ENCODE measurements around the gene ATP2B1. TPM values are rescaled to one million over a fixed set of nuclear protein-coding genes. Genes with fewer than 3 reads are reported as not detected.

ATP2B1 gene
- total and polyA plus RNA-seq, 4 donors: 8.5 to 120 (median 24.5) TPM

DNA sequence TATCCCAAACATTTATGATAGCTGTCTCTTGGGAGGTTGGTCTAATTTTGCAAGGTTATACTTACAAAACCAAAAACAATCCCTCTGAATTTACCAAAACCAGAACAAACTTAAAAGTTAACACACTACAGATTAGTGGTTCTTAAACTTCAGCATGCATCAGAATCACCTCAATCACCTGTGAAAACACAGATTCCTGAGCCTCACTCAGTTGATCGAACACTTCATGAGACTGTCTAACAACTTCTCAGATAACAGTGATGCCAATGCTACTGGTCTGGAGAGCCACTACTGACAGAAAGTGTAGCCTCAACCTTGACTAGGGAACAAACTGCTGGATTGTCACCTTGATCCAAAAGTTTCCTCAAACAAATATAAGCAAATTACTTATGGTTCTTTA is 44.2 kb downstream of the ATP2B1 start:
- Histone ChIP-seq H3K4me1 (ENCODE audit: control insufficient read depth in 5 of 5, insufficient read depth in 5 of 5, low read length in 5 of 5) (peaks cover 0 to 10% (median 4%) of the 10 kb centered on the region in 5 donors), H3K9me3 (ENCODE audit: control insufficient read depth in 4 of 4, insufficient read depth in 3 of 4, low read length in 3 of 4) (no peaks in the 10 kb centered on the region), H3K36me3 (ENCODE audit: control insufficient read depth in 4 of 4, insufficient read depth in 4 of 4, low read length in 4 of 4) (peaks cover 0 to 4% (median 0%) of the 10 kb centered on the region in 4 donors), H3K27me3 (ENCODE audit: control insufficient read depth in 3 of 3, insufficient read depth in 3 of 3, low read length in 2 of 3) (no peaks in the 10 kb centered on the region), H3K9ac (ENCODE audit: insufficient read depth in 1 of 2, low read length in 2 of 2) (no peak overlapping the region), H3K4me3 (no peak overlapping the region), H3K27ac (ENCODE audit: low read depth in 1 of 2, low read length in 1 of 2) (no peak overlapping the region)
- TF ChIP-seq, protein P1, sequence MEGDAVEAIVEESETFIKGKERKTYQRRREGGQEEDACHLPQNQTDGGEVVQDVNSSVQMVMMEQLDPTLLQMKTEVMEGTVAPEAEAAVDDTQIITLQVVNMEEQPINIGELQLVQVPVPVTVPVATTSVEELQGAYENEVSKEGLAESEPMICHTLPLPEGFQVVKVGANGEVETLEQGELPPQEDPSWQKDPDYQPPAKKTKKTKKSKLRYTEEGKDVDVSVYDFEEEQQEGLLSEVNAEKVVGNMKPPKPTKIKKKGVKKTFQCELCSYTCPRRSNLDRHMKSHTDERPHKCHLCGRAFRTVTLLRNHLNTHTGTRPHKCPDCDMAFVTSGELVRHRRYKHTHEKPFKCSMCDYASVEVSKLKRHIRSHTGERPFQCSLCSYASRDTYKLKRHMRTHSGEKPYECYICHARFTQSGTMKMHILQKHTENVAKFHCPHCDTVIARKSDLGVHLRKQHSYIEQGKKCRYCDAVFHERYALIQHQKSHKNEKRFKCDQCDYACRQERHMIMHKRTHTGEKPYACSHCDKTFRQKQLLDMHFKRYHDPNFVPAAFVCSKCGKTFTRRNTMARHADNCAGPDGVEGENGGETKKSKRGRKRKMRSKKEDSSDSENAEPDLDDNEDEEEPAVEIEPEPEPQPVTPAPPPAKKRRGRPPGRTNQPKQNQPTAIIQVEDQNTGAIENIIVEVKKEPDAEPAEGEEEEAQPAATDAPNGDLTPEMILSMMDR (IDR thresholded peaks at IDR 0.05; ENCODE audit: control extremely low read depth, extremely low read depth): no peak
- 81 to 90% methylated on average over 1 of the region's 1 CpG for WGBS, 2 donors
- DNase-seq: no peak
- no peak for ATAC-seq (ENCODE audit: insufficient read depth, low FRiP score)

DNA sequence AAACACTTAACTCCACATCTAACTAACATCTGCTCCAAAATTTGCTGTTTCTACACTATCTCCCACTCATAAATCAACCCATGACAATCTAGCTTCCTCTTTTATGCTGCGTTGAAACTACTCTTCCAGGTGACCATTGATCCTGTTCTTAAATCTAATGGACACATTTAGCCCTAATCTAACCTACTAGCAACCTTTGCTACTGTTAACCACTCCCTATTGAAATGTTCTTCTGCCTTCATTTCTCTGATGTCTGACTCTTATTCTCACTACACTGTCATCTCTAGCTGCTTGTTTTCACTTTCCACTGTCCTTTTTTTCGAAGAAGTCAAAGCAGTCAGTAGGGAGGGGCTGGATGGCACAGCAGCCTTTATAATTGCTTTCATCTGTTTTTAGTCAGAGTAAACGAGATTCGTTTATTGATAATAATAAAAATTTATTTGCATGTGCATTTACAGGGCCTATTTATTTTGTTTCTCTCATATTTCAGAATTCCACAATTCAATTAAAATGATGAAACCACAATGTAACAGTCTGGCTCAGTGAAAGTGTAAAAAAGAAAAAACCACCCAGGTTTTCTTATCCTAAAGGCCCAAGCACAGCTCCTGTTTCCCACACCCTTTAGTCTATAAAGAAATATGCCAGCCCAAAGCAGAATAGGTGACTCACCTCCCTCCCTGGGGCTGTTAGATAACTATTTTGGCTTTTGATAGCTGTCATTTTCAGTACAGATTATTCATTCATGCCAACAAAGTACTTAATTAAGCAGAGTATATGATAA is 44.9 kb downstream of the ATP2B1 start:
- no peak for ATAC-seq (ENCODE audit: insufficient read depth, low FRiP score)
- WGBS, 2 donors: 47 to 49% methylated on average over 4 of the region's 4 CpGs

DNA sequence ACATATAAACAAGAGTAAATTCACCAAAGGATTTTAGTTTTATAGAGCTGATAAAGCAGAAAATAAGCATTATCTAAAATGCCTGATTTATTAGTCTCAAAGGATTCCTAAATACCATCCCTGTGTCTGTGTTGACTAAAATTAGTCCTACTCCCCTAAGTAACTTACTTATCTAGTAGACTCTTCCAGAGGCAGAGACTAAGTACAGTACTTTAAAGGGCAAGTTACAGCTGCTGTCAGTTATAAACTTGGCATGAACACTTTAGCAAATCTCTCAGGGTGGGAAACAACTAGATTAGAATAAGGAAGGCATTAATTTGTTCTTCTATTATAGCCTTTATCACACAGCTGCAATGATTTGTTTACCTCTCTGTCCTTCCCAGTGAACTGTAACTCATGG is 46.0 kb downstream of the ATP2B1 start:
- TF ChIP-seq, protein P1 (IDR thresholded peaks at IDR 0.05; ENCODE audit: control extremely low read depth, extremely low read depth): no peak
- no peak overlapping the region for H3K4me3 ChIP-seq
- H3K27me3 ChIP-seq (ENCODE audit: control insufficient read depth in 3 of 3, insufficient read depth in 3 of 3, low read length in 2 of 3): no peaks in the 10 kb centered on the region
- H3K9me3 ChIP-seq (ENCODE audit: control insufficient read depth in 4 of 4, insufficient read depth in 3 of 4, low read length in 3 of 4): no peaks in the 10 kb centered on the region
- ATAC-seq (ENCODE audit: insufficient read depth, low FRiP score): no peak
- peaks cover 1 to 17% (median 4%) of the 10 kb centered on the region in 5 donors for H3K4me1 ChIP-seq (ENCODE audit: control insufficient read depth in 5 of 5, insufficient read depth in 5 of 5, low read length in 5 of 5)
- no peak for DNase-seq
- H3K9ac ChIP-seq (ENCODE audit: insufficient read depth in 1 of 2, low read length in 2 of 2): no peak overlapping the region
- H3K36me3 ChIP-seq (ENCODE audit: control insufficient read depth in 4 of 4, insufficient read depth in 4 of 4, low read length in 4 of 4): no peaks in the 10 kb centered on the region
- H3K27ac ChIP-seq (ENCODE audit: low read depth in 1 of 2, low read length in 1 of 2): no peak overlapping the region

More for the DNA sequence above, 44.9 kb downstream of the ATP2B1 start:
- Histone ChIP-seq H3K4me3 (no peak overlapping the region), H3K27me3 (ENCODE audit: control insufficient read depth in 3 of 3, insufficient read depth in 3 of 3, low read length in 2 of 3) (no peaks in the 10 kb centered on the region), H3K9ac (ENCODE audit: insufficient read depth in 1 of 2, low read length in 2 of 2) (no peak overlapping the region), H3K36me3 (ENCODE audit: control insufficient read depth in 4 of 4, insufficient read depth in 4 of 4, low read length in 4 of 4) (no peaks in the 10 kb centered on the region), H3K4me1 (ENCODE audit: control insufficient read depth in 5 of 5, insufficient read depth in 5 of 5, low read length in 5 of 5) (peaks cover 1 to 10% (median 4%) of the 10 kb centered on the region in 5 donors), H3K9me3 (ENCODE audit: control insufficient read depth in 4 of 4, insufficient read depth in 3 of 4, low read length in 3 of 4) (no peaks in the 10 kb centered on the region), H3K27ac (ENCODE audit: low read depth in 1 of 2, low read length in 1 of 2) (no peak overlapping the region)
- TF ChIP-seq, protein P1 (IDR thresholded peaks at IDR 0.05; ENCODE audit: control extremely low read depth, extremely low read depth): no peak
- DNase-seq: no peak

Measured in lung (tissue), 12 donors.